Tibial nerve (tissue), 4 donors: Measurements from ENCODE around the gene IQSEC1. TPM values are rescaled to one million over a fixed set of nuclear protein-coding genes. Genes with fewer than 3 reads are reported as not detected.
A peak's percentile ranks its signal among the peaks of the same experiment; 100 is the strongest.

ENCODE experiments used
- DNase-seq, 2 donors: peaks; one replicate each; pipeline ENCODE4 v3.0.0-alpha.2; 2019; ENCODE audit warnings: low spot score in 2 of 2
- H3K27ac ChIP-seq, 4 donors: fragments of 200-600 bp; sonication (generic) in 3 of 4; one replicate each; pipeline ENCODE4 v1.5.1; 2017 to 2019; ENCODE audit warnings: mild to moderate bottlenecking in 1 of 4
- H3K27me3 ChIP-seq, 2 donors: fragments of 200-600 bp; sonication (generic) in 1 of 2; one replicate each; pipeline versions ENCODE4 v1.5.1 to v1.6.0; 2017 to 2019
- H3K36me3 ChIP-seq, 3 donors: fragments of 200-600 bp; sonication (generic); one replicate each; pipeline ENCODE4 v1.5.1; 2018 to 2019
- H3K4me1 ChIP-seq, 4 donors: fragments of 200-600 bp; sonication (generic) in 3 of 4; one replicate each; pipeline ENCODE4 v1.5.1; 2017 to 2019
- H3K4me3 ChIP-seq, 4 donors: fragments of 200-600 bp; sonication (generic) in 3 of 4; one replicate each; pipeline ENCODE4 v1.5.1; 2017 to 2019; ENCODE audit warnings: mild to moderate bottlenecking in 1 of 4, moderate library complexity in 1 of 4
- H3K9me3 ChIP-seq, 4 donors: fragments of 200-600 bp; sonication (generic) in 3 of 4; one replicate each; pipeline ENCODE4 v1.5.1; 2017 to 2019
- CTCF ChIP-seq, 5 experiments: fragments of 200-600 bp in 3 of 5; fragments of 450-650 bp in 2 of 5; sonication (generic) in 3 of 5; IDR thresholded peaks; one replicate each; pipeline ENCODE4 v1.5.1; 2016 to 2019; ENCODE audit warnings: antibody characterized with exemption in 5 of 5, mild to moderate bottlenecking in 3 of 5, moderate library complexity in 2 of 5
- EP300 ChIP-seq, 2 donors: sonication (generic); formaldehyde crosslinking; IDR thresholded peaks; one replicate each; pipeline ENCODE4 v1.6.1; 2017; ENCODE audit warnings: antibody characterized with exemption in 2 of 2, mild to moderate bottlenecking in 1 of 2
- POLR2A ChIP-seq, 2 donors: fragments of 450-650 bp; IDR thresholded peaks; one replicate each; pipeline ENCODE4 v1.6.1; 2017; ENCODE audit warnings: antibody characterized with exemption in 2 of 2, mild to moderate bottlenecking in 2 of 2, moderate library complexity in 2 of 2
- WGBS, 2 donors: methylation state at CpG; one replicate each; pipeline ENCODE4 v1.1.5; 2018; 5-methylcytosine and 5-hydroxymethylcytosine counted together
- total RNA-seq, 4 donors: library from RNA; depleted of rRNA; stranded (reverse); fragments of >200 nt; gene quantifications; one replicate each; pipeline ENCODE4 v1.1.0, GENCODE V29; 2016

IQSEC1 gene
- total RNA-seq, 4 donors from 2014 or later = 58.2 to 77.5 (median 68.6) TPM

GRCh38 chr3:13105181-13105895, 32.1 kb upstream of the IQSEC1 start:
- Histone ChIP-seq H3K4me1 (no peaks in the 10 kb centered on the region), H3K36me3 (no peaks in the 10 kb centered on the region), H3K27ac (no peak overlapping the region), H3K9me3 (no peaks in the 10 kb centered on the region), H3K4me3 (no peak overlapping the region), H3K27me3 (no peaks in the 10 kb centered on the region)
- WGBS, 2 donors = 82 to 89% methylated on average over 7 to 8 of the region's 8 CpGs
- TF ChIP-seq CTCF (IDR thresholded peaks at IDR 0.05) (no peak), EP300 (IDR thresholded peaks at IDR 0.05) (no peak), POLR2A (IDR thresholded peaks at IDR 0.05) (no peak)
- DNase-seq = no peak

GRCh38 chr3:13104511-13104910, 31.3 kb upstream of the IQSEC1 start:
- no peak for TF ChIP-seq CTCF (IDR thresholded peaks at IDR 0.05)
- TF ChIP-seq POLR2A (IDR thresholded peaks at IDR 0.05) = no peak
- no peak for TF ChIP-seq EP300 (IDR thresholded peaks at IDR 0.05)
- peak in 1 of 2 donors; percentile 0 for DNase-seq
- Histone ChIP-seq H3K27me3 (no peaks in the 10 kb centered on the region), H3K27ac (no peak overlapping the region), H3K4me3 (no peak overlapping the region), H3K4me1 (no peaks in the 10 kb centered on the region), H3K9me3 (no peaks in the 10 kb centered on the region), H3K36me3 (no peaks in the 10 kb centered on the region)
- WGBS, 2 donors = 79 to 83% methylated on average over 9 to 12 of the region's 12 CpGs

- H3K4me1 ChIP-seq = no peaks in the 10 kb centered on the region
- H3K27me3 ChIP-seq = no peaks in the 10 kb centered on the region
- H3K27ac ChIP-seq = no peak overlapping the region
- 91 to 93% methylated on average over 13 of the region's 13 CpGs for WGBS, 2 donors
- no peaks in the 10 kb centered on the region for H3K9me3 ChIP-seq
- DNase-seq = peak in 1 of 2 donors; percentile 1
- H3K36me3 ChIP-seq = no peaks in the 10 kb centered on the region
- TF ChIP-seq POLR2A (IDR thresholded peaks at IDR 0.05) (no peak), CTCF (IDR thresholded peaks at IDR 0.05) (no peak), EP300 (IDR thresholded peaks at IDR 0.05) (no peak)
- no peak overlapping the region for H3K4me3 ChIP-seq
These were observed 30.3 kb upstream of the IQSEC1 start for GRCh38 chr3:13103416-13104058.

DNA sequence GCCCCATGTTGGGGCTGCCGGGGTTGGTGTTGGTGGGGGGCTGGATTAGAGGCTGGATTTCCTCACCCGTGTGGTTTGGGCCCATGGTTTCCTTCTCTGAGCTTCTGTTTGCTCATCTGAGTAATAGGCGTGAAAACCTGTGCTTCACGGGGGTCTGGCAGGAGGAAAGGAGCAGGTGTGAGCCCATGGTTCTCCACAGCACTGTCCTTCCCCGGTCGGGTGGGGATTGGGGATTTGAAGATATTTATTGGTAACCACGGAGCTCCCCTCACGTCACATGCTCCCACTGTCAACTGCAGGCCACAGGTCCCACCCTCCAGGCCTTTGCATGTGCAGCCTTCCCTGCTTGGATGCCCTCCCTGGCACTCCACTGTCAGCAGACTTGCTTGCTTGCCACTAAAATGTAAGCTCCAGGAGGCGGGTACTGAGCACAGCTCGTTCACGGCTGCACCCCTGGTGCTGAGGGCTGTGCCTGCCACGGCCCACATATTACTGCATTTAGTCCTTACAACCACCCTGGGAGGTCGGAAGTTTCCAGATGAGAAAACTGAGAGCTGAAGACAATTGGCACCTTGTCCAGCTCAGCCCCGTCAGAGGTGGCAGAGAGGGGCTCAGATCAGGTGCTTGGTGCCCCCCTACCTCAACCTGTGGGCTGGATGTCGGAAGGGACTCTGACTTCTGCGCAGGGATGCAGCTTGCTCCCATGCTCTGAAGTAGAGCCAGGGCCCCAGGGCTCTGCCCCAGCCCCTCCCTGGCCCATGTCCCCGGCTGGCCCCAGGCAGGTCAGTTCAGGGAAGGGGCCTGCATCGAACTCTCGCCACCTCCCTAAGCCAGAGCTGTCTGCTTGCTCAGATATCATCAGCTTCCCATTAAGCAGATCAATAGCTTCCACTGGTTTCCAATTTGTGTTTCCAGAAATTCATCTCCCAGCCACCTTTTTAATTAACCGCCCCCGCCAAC, 29.4 kb upstream of the IQSEC1 start:
- no peak for DNase-seq
- no peak overlapping the region for H3K4me3 ChIP-seq
- no peaks in the 10 kb centered on the region for H3K36me3 ChIP-seq
- no peaks in the 10 kb centered on the region for H3K4me1 ChIP-seq
- WGBS, 2 donors = 75 to 79% methylated on average over 15 to 21 of the region's 21 CpGs
- H3K9me3 ChIP-seq = no peaks in the 10 kb centered on the region
- no peak overlapping the region for H3K27ac ChIP-seq
- no peak for TF ChIP-seq POLR2A (IDR thresholded peaks at IDR 0.05)
- TF ChIP-seq CTCF (IDR thresholded peaks at IDR 0.05) = no peak
- TF ChIP-seq EP300 (IDR thresholded peaks at IDR 0.05) = no peak
- no peaks in the 10 kb centered on the region for H3K27me3 ChIP-seq
